Measurements from ENCODE around the gene PCBP3. TPM values are rescaled to one million over a fixed set of nuclear protein-coding genes. Genes with fewer than 3 reads are reported as not detected.

PCBP3 gene
- total RNA-seq, 2 donors from 2014 or later: 2.1 to 5.3 TPM

GRCh38 chr21:45860493-45861155 is 217.1 kb downstream of the PCBP3 start:
- intact Hi-C loops (cut with DNase I): no loop called here

GRCh38 chr21:45861156-45861870 is 217.8 kb downstream of the PCBP3 start:
- DNase-seq: no peak
- H3K9me3 ChIP-seq: no peaks in the 10 kb centered on the region
- no peaks in the 10 kb centered on the region for H3K27me3 ChIP-seq
- no peaks in the 10 kb centered on the region for H3K4me1 ChIP-seq
- H3K9ac ChIP-seq (ENCODE audit: low read depth in 2 of 2, low read length in 2 of 2): no peak overlapping the region
- intact Hi-C loops (cut with DNase I): no loop called here
- H3K4me3 ChIP-seq: no peak overlapping the region
- no peak overlapping the region for H3K27ac ChIP-seq
- H3K36me3 ChIP-seq: no peaks in the 10 kb centered on the region
- TF ChIP-seq CTCF (IDR thresholded peaks at IDR 0.05): no peak

More at GRCh38 chr21:45860493-45861155, 217.1 kb downstream of the PCBP3 start:
- no peaks in the 10 kb centered on the region for H3K27me3 ChIP-seq
- no peaks in the 10 kb centered on the region for H3K4me1 ChIP-seq
- H3K9ac ChIP-seq (ENCODE audit: low read depth in 2 of 2, low read length in 2 of 2): no peak overlapping the region
- TF ChIP-seq CTCF (IDR thresholded peaks at IDR 0.05): no peak
- no peaks in the 10 kb centered on the region for H3K36me3 ChIP-seq
- no peak overlapping the region for H3K4me3 ChIP-seq
- no peak for DNase-seq
- H3K27ac ChIP-seq: no peak overlapping the region
- H3K9me3 ChIP-seq: no peaks in the 10 kb centered on the region

- H3K4me1 ChIP-seq: no peaks in the 10 kb centered on the region
- H3K4me3 ChIP-seq: no peak overlapping the region
- TF ChIP-seq CTCF (IDR thresholded peaks at IDR 0.05): no peak
- no peaks in the 10 kb centered on the region for H3K27me3 ChIP-seq
- H3K36me3 ChIP-seq: no peaks in the 10 kb centered on the region
- DNase-seq: no peak
- intact Hi-C loops (cut with DNase I): no loop called here
- H3K9me3 ChIP-seq: no peaks in the 10 kb centered on the region
- no peak overlapping the region for H3K9ac ChIP-seq (ENCODE audit: low read depth in 2 of 2, low read length in 2 of 2)
- H3K27ac ChIP-seq: no peak overlapping the region
These were observed 219.2 kb downstream of the PCBP3 start for GRCh38 chr21:45862543-45863207.

GRCh38 chr21:45863267-45863666 is 219.7 kb downstream of the PCBP3 start:
- H3K9me3 ChIP-seq: no peaks in the 10 kb centered on the region
- no peak for TF ChIP-seq CTCF (IDR thresholded peaks at IDR 0.05)

GRCh38 chr21:45863751-45864150 is 220.2 kb downstream of the PCBP3 start:
- no peak overlapping the region for H3K9ac ChIP-seq (ENCODE audit: low read depth in 2 of 2, low read length in 2 of 2)
- intact Hi-C loops (cut with DNase I): no loop called here
- no peak for TF ChIP-seq CTCF (IDR thresholded peaks at IDR 0.05)
- no peaks in the 10 kb centered on the region for H3K4me1 ChIP-seq
- H3K9me3 ChIP-seq: no peaks in the 10 kb centered on the region
- H3K27me3 ChIP-seq: no peaks in the 10 kb centered on the region
- no peaks in the 10 kb centered on the region for H3K36me3 ChIP-seq
- no peak overlapping the region for H3K27ac ChIP-seq
- DNase-seq: no peak
- no peak overlapping the region for H3K4me3 ChIP-seq

More at GRCh38 chr21:45863267-45863666, 219.7 kb downstream of the PCBP3 start:
- H3K27ac ChIP-seq: no peak overlapping the region
- H3K4me1 ChIP-seq: no peaks in the 10 kb centered on the region
- no peak overlapping the region for H3K4me3 ChIP-seq
- no peak overlapping the region for H3K9ac ChIP-seq (ENCODE audit: low read depth in 2 of 2, low read length in 2 of 2)
- DNase-seq: no peak
- intact Hi-C loops (cut with DNase I): no loop called here
- no peaks in the 10 kb centered on the region for H3K36me3 ChIP-seq
- no peaks in the 10 kb centered on the region for H3K27me3 ChIP-seq
